K562 (cell line): Measurements from ENCODE around the gene CATSPER1. TPM values are rescaled to one million over a fixed set of nuclear protein-coding genes. Genes with fewer than 3 reads are reported as not detected.

Experiments used
- ATAC-seq: fragments of 200-7000 bp; cut with Tn5 transposase; 3 replicates; pipeline ENCODE4 v1.9.1; 2020; ENCODE audit warnings: moderate library complexity
- BruUV-seq: library from RNA; stranded (reverse); fragments of 400-500 nt; replicated peaks from 2 replicates; lab custom pipeline; 2021; lab: Mats Ljungman, UMichigan
- CTCF ChIA-PET: fragments of 300-600 bp; formaldehyde crosslinking; extraction: SDS; loops from one replicate; lab custom pipeline; 2021; ENCODE audit warnings: low intra/inter-chr PET ratio; lab: Yijun Ruan, JAX
- POLR2A ChIA-PET: fragments of 300-600, 350-650 bp; sonication (Branson Sonifier 250); formaldehyde crosslinking; extraction: SDS; loops from one replicate; lab custom pipeline; 2021; ENCODE audit warnings: antibody characterized with exemption, inconsistent platforms; lab: Yijun Ruan, JAX
- DNase-seq, 4 experiments: peaks; one replicate each; pipeline versions ENCODE4 v3.0.0 to v3.0.0-alpha.2; 2011 to 2018; ENCODE audit warnings: low spot score in 3 of 4, mixed read lengths in 3 of 4; ENCODE audit errors: extremely low read depth in 1 of 4
- FAIRE-seq: peaks from 2 replicates; lab custom pipeline; 2011; peaks lifted over from hg19 to GRCh38; lab: Jason Lieb, UNC
- H2AFZ ChIP-seq: 2 replicates; pipeline ENCODE4 v1.6.0; 2011; ENCODE audit warnings: low read depth, low read length, control low read depth, inconsistent platforms
- H3K27ac ChIP-seq: fragments of 200-600 bp; 3 replicates; pipeline ENCODE4 v1.8.0; 2011; ENCODE audit warnings: low read depth, mild to moderate bottlenecking, control low read depth, inconsistent platforms, low read length, moderate library complexity, mixed read lengths; ENCODE audit errors: extremely low read depth
- H3K27me3 ChIP-seq, 2 experiments: fragments of 300-600 bp in 1 of 2; 2 replicates in 1 of 2; 3 replicates in 1 of 2; pipeline versions ENCODE4 v1.6.0 to v1.8.0; 2011; ENCODE audit warnings: inconsistent platforms in 2 of 2, low read length in 2 of 2, mild to moderate bottlenecking in 1 of 2, mixed read lengths in 1 of 2, moderate library complexity in 1 of 2; ENCODE audit not compliant: control insufficient read depth in 2 of 2, insufficient read depth in 2 of 2
- H3K36me3 ChIP-seq: fragments of 300-600 bp; 3 replicates; pipeline ENCODE4 v1.8.0; 2011; ENCODE audit warnings: mild to moderate bottlenecking, low read length, inconsistent platforms; ENCODE audit not compliant: control insufficient read depth, insufficient read depth
- H3K4me1 ChIP-seq, 2 experiments: fragments of 200-600 bp in 1 of 2; replicated peaks in 1 of 2; 2 replicates in 1 of 2; 3 replicates in 1 of 2; pipeline versions ENCODE4 v1.5.1 to v1.8.0; 2011; ENCODE audit warnings: inconsistent platforms in 2 of 2, low read length in 2 of 2, mild to moderate bottlenecking in 1 of 2, mixed read lengths in 1 of 2, moderate library complexity in 1 of 2; ENCODE audit not compliant: control insufficient read depth in 2 of 2, insufficient read depth in 2 of 2
- H3K4me2 ChIP-seq: 2 replicates; pipeline ENCODE4 v1.6.1; 2011; ENCODE audit warnings: low read length, control low read depth, inconsistent platforms, mixed read lengths; ENCODE audit not compliant: insufficient read depth
- H3K4me3 ChIP-seq: fragments of 200-600 bp; sonication (generic), shearing (Covaris generic); 2 replicates; pipeline ENCODE4 v1.5.1; 2016; ENCODE audit warnings: control low read depth, inconsistent platforms
- H3K79me2 ChIP-seq: fragments of 200-600 bp; 3 replicates; pipeline ENCODE4 v1.8.0; 2011; ENCODE audit warnings: low read length, inconsistent platforms; ENCODE audit not compliant: control insufficient read depth, insufficient read depth
- H3K9ac ChIP-seq, 2 experiments: 2 replicates each; pipeline versions ENCODE4 v1.6.0 to v1.6.1; 2011; ENCODE audit warnings: low read depth in 2 of 2, low read length in 2 of 2, control low read depth in 1 of 2, inconsistent platforms in 1 of 2, mild to moderate bottlenecking in 1 of 2, mixed read lengths in 1 of 2; ENCODE audit not compliant: insufficient read depth in 1 of 2
- H3K9me1 ChIP-seq: one replicate; pipeline ENCODE4 v1.6.0; 2011; ENCODE audit warnings: inconsistent platforms, mild to moderate bottlenecking, low read length, moderate library complexity; ENCODE audit not compliant: control insufficient read depth, insufficient read depth
- H3K9me3 ChIP-seq: replicated peaks from 2 replicates; pipeline ENCODE4 v1.5.1; 2011; ENCODE audit warnings: low read depth, low read length, inconsistent platforms; ENCODE audit not compliant: control insufficient read depth, insufficient read depth
- H4K20me1 ChIP-seq: replicated peaks from 2 replicates; pipeline ENCODE4 v1.6.1; 2011; ENCODE audit warnings: low read length, inconsistent platforms, mixed read lengths; ENCODE audit not compliant: control insufficient read depth, insufficient read depth
- ADNP ChIP-seq: fragments of 200-800 bp; sonication (Bioruptor generic); IDR thresholded peaks from 2 replicates; pipeline ENCODE4 v1.6.1; 2016; ENCODE audit warnings: missing genetic modification characterization, missing compliant biosample characterization
- BCLAF1 ChIP-seq, 2 experiments: fragments of 450-650 bp in 1 of 2; IDR thresholded peaks; 2 replicates each; pipeline ENCODE4 v1.6.1; 2011 to 2017; ENCODE audit warnings: low read depth in 2 of 2, antibody characterized with exemption in 1 of 2, borderline replicate concordance in 1 of 2, low read length in 1 of 2, mild to moderate bottlenecking in 1 of 2, mixed read lengths in 1 of 2; ENCODE audit not compliant: control insufficient read depth in 1 of 2
- BCOR ChIP-seq: fragments of 450-650 bp; IDR thresholded peaks from 2 replicates; pipeline ENCODE4 v1.6.1; 2016
- BRCA1 ChIP-seq, 2 experiments: fragments of 450-650 bp in 1 of 2; sonication (generic) in 1 of 2; formaldehyde crosslinking in 1 of 2; IDR thresholded peaks; 2 replicates each; pipeline versions ENCODE4 v1.5.0 to v1.6.1; 2017 to 2020; ENCODE audit warnings: mild to moderate bottlenecking in 1 of 2, missing genetic modification reagents in 1 of 2
- DLX4 ChIP-seq: fragments of 250-450 bp; sonication (Bioruptor Pico); IDR thresholded peaks from 2 replicates; pipeline ENCODE4 v1.6.1; 2021; ENCODE audit warnings: mild to moderate bottlenecking
- HDAC2 ChIP-seq: fragments of 450-650 bp; IDR thresholded peaks from 2 replicates; pipeline ENCODE4 v1.6.1; 2016; ENCODE audit warnings: mild to moderate bottlenecking
- KDM1A ChIP-seq, 2 experiments: fragments of 450-650 bp; IDR thresholded peaks; 2 replicates each; pipeline ENCODE4 v1.6.1; 2016; ENCODE audit warnings: mild to moderate bottlenecking in 2 of 2
- KDM4B ChIP-seq, 2 experiments: fragments of 450-650 bp in 1 of 2; sonication (generic) in 1 of 2; IDR thresholded peaks; 2 replicates each; pipeline ENCODE4 v1.6.1; 2016 to 2017; ENCODE audit warnings: borderline replicate concordance in 2 of 2, antibody characterized with exemption in 1 of 2, low read depth in 1 of 2, mild to moderate bottlenecking in 1 of 2
- KHSRP ChIP-seq: fragments of 450-650 bp; IDR thresholded peaks from 2 replicates; pipeline ENCODE4 v1.6.1; 2017
- MTA2 ChIP-seq: fragments of 450-650 bp; IDR thresholded peaks from 2 replicates; pipeline ENCODE4 v1.6.1; 2016; ENCODE audit warnings: low read depth
- NCOA2 ChIP-seq, 2 experiments: fragments of 450-650 bp; IDR thresholded peaks; 2 replicates each; pipeline ENCODE4 v1.6.1; 2018; ENCODE audit warnings: mild to moderate bottlenecking in 2 of 2, moderate library complexity in 1 of 2; ENCODE audit not compliant: partially characterized antibody in 2 of 2
- NFIC ChIP-seq: fragments of 450-650 bp; IDR thresholded peaks from 2 replicates; pipeline ENCODE4 v1.6.1; 2017; ENCODE audit warnings: mild to moderate bottlenecking, inconsistent platforms
- NR2C1 ChIP-seq, 2 experiments: fragments of 450-650 bp; IDR thresholded peaks; 2 replicates each; pipeline ENCODE4 v1.6.1; 2017; ENCODE audit warnings: mild to moderate bottlenecking in 2 of 2, antibody characterized with exemption in 1 of 2, inconsistent platforms in 1 of 2, missing compliant biosample characterization in 1 of 2, missing genetic modification characterization in 1 of 2
- POLR2AphosphoS2 ChIP-seq: IDR thresholded peaks from 2 replicates; pipeline ENCODE4 v1.6.1; 2012; ENCODE audit warnings: low read length, improper control_type of control experiment
- PTBP1 ChIP-seq: fragments of 200-400 bp; formaldehyde crosslinking; IDR thresholded peaks from 2 replicates; pipeline ENCODE4 v1.6.1; 2017; ENCODE audit warnings: low read depth, low read length
- RCOR1 ChIP-seq, 2 experiments: IDR thresholded peaks; 2 replicates each; pipeline ENCODE4 v1.6.1; 2012; ENCODE audit warnings: low read depth in 2 of 2, low read length in 2 of 2, borderline replicate concordance in 1 of 2, improper control_type of control experiment in 1 of 2
- SIN3B ChIP-seq: fragments of 450-650 bp; IDR thresholded peaks from 2 replicates; pipeline ENCODE4 v1.6.1; 2017; ENCODE audit warnings: low read depth, mild to moderate bottlenecking, moderate library complexity
- SMAD1 ChIP-seq: fragments of 150-350 bp; IDR thresholded peaks from 2 replicates; pipeline ENCODE4 v1.6.1; 2014; ENCODE audit warnings: low read length, low read depth; ENCODE audit not compliant: partially characterized antibody
- SMARCA5 ChIP-seq: fragments of 450-650 bp; IDR thresholded peaks from 2 replicates; pipeline ENCODE4 v1.6.1; 2016
- SOX6 ChIP-seq: fragments of 450-650 bp; IDR thresholded peaks from 2 replicates; pipeline ENCODE4 v1.6.1; 2014; ENCODE audit warnings: mild to moderate bottlenecking
- ZFP36 ChIP-seq: fragments of 150-350 bp; IDR thresholded peaks from 2 replicates; pipeline ENCODE4 v1.6.1; 2018; ENCODE audit warnings: low read length, low read depth; ENCODE audit not compliant: partially characterized antibody
- WGBS: fragments of 100-300 bp; shearing (Covaris generic); methylation state at CpG from one replicate; pipeline ENCODE4 v1.1.6; 2016; ENCODE audit warnings: low coverage, mixed read lengths; ENCODE audit not compliant: insufficient coverage; ENCODE audit errors: missing lambda C conversion rate; 5-methylcytosine and 5-hydroxymethylcytosine counted together
- in situ Hi-C: fragments of 300-500 bp; cut with MboI; formaldehyde crosslinking; loops from 4 replicates; pipeline ENCODE4 v1.15.0; 2018; ENCODE audit warnings: inconsistent platforms, mixed read lengths
- intact Hi-C: fragments of 100-400 bp; cut with micrococcal nuclease; formaldehyde crosslinking; loops from 2 replicates; pipeline ENCODE4 v1.14.2; 2022
- polyA plus RNA-seq, 8 experiments: library from polyadenylated mRNA; depleted of rRNA in 4 of 8; stranded (reverse) in 5 of 8; unstranded in 3 of 8; fragments of >200 nt; fragmentation: Nextera tagmentation in 2 of 8; fragmentation: Illumina TruSeq in 1 of 8; extraction: Ambion mirVana in 2 of 8; extraction: Trizol in 1 of 8; gene quantifications; 2 replicates each; pipeline versions ENCODE4 v1.2.1 to v1.2.3, GENCODE V29; 2011 to 2014; ENCODE audit warnings: inconsistent platforms in 1 of 8, missing spikeins in 1 of 8
- total RNA-seq, 7 experiments: library from RNA; depleted of rRNA in 6 of 7; stranded (reverse); fragments of >200 nt in 6 of 7; fragmentation: Illumina TruSeq in 2 of 7; extraction: Trizol in 2 of 7; gene quantifications; 2 replicates each; pipeline versions ENCODE4 v1.2.1 to v1.2.3, GENCODE V29; 2011 to 2021; ENCODE audit warnings: low replicate concordance in 1 of 7

CATSPER1 gene
- total and polyA plus RNA-seq, 9 of the 15 experiments (the other 6 are each of a cell fraction or from before 2014, with no cell fraction given): 0.21 to 3.3 (median 0.76) TPM

GRCh38 chr11:66008095-66008467, 18.2 kb downstream of the CATSPER1 start:
- Histone ChIP-seq H3K27ac (no peak overlapping the region), H3K4me2 (no peak overlapping the region)
- no peak for TF ChIP-seq DLX4
- TF ChIP-seq POLR2AphosphoS2: no peak
- TF ChIP-seq SMAD1: no peak
- TF ChIP-seq BCOR: peak; percentile 97
- no peak for TF ChIP-seq KHSRP
- TF ChIP-seq HDAC2: peak; percentile 25; the same call in 1 of the 2 replicates
- TF ChIP-seq BCLAF1 (IDR thresholded peaks at IDR 0.05; ENCODE audit: borderline replicate concordance in 1 of 2, control insufficient read depth in 1 of 2, low read depth in 2 of 2, low read length in 1 of 2): no peak
- 0 out of 2 replicates have a peak, but pooled peaks have one; percentile 22 for TF ChIP-seq NFIC
- peak; percentile 62; the same call in 1 of the 2 replicates for TF ChIP-seq ADNP (tag)
- TF ChIP-seq KDM4B (IDR thresholded peaks at IDR 0.05; ENCODE audit: borderline replicate concordance in 2 of 2, low read depth in 1 of 2): no peak
- peak in 1 of 2 experiments; percentile 35; a peak in 1 of 4 replicates for TF ChIP-seq RCOR1 (IDR thresholded peaks at IDR 0.05; ENCODE audit: borderline replicate concordance in 1 of 2, low read depth in 2 of 2, low read length in 2 of 2)
- TF ChIP-seq PTBP1: 0 out of 2 replicates have a peak, but pooled peaks have one; percentile 47
- peak; percentile 23; the same call in 1 of the 2 replicates for TF ChIP-seq NR2C1 (IDR thresholded peaks at IDR 0.05)
- TF ChIP-seq NR2C1 (tag; IDR thresholded peaks at IDR 0.05): no peak
- no peak for TF ChIP-seq NCOA2 (IDR thresholded peaks at IDR 0.05; ENCODE audit: partially characterized antibody in 2 of 2)
- no peak for TF ChIP-seq SOX6
- peak; percentile 82 for TF ChIP-seq SMARCA5
- TF ChIP-seq ZFP36: peak; percentile 82
- no peak for TF ChIP-seq BRCA1 (IDR thresholded peaks at IDR 0.05)
- TF ChIP-seq BRCA1 (CRISPR knock-in tag; IDR thresholded peaks at IDR 0.05): no peak
- peak; percentile 78 to 86 for TF ChIP-seq KDM1A (IDR thresholded peaks at IDR 0.05)
- no peak for TF ChIP-seq SIN3B
- no peak for TF ChIP-seq MTA2

More at GRCh38 chr11:66008095-66008467, 18.2 kb downstream of the CATSPER1 start:
- ATAC-seq (no peak), DNase-seq (no peak), FAIRE-seq (no peak)
- Histone ChIP-seq H3K9me3 (no peaks in the 10 kb centered on the region), H3K36me3 (peaks cover 24% of the 10 kb centered on the region; the same call in 2 of the 3 replicates), H2AFZ (no peak overlapping the region), H3K27me3 (no peaks in the 10 kb centered on the region), H3K4me1 (peaks cover 28 to 42% of the 10 kb centered on the region in 2 experiments), H3K9me1 (no peaks in the 10 kb centered on the region), H3K79me2 (peaks cover 12% of the 10 kb centered on the region), H3K4me3 (no peak overlapping the region), H3K9ac (no peak overlapping the region; a peak in 1 of 4 replicates), H4K20me1 (no peaks in the 10 kb centered on the region)
- ChIA-PET POLR2A (interaction anchor here (1.2 to 3.3 kb wide), 5 partner anchors 9 to 150 kb away, joined by 3 to 13 read pairs (median 6); partner anchors contain the start of gene CFL1), CTCF (no interaction called here)
- in situ Hi-C loops (no loop called here), intact Hi-C loops (no loop called here)
- WGBS: 44% methylated on average over 2 of the region's 2 CpGs
- BruUV-seq: no TSS peak
